Measurements from ENCODE around the gene KANK4.
"Not testable (repeated sequence)": the region's sequence is repeated elsewhere in the genome, so short reads cannot be mapped to it uniquely, and the experiment has no call there.

KANK4 gene

GRCh38 chr1:62269851-62270495, 49.3 kb downstream of the KANK4 start:
- peak in 1 of 2 donors; percentile 28 for DNase-seq

GRCh38 chr1:62269439-62269838, 49.8 kb downstream of the KANK4 start:
- DNase-seq = no peak

DNA sequence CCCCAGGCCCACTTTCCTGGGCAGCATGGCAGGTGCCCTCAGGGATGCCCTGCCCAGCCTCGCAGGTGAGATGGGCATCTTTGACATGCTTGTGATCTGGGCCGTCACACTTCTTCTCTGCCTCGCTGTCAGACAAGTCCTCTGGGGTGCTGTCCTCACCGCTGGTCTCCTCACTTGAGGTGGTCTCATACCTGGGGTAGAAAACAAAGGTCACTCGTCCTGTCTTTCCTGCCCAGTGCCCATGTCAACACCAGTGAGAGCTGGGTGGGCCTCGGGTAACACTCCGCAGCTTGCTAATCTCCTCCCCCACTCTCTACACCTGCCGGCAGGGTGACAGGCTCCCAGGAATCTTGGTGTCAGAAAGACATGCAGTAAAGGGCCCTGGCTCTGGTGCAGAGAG, 50.9 kb downstream of the KANK4 start:
- no peak for DNase-seq

DNA sequence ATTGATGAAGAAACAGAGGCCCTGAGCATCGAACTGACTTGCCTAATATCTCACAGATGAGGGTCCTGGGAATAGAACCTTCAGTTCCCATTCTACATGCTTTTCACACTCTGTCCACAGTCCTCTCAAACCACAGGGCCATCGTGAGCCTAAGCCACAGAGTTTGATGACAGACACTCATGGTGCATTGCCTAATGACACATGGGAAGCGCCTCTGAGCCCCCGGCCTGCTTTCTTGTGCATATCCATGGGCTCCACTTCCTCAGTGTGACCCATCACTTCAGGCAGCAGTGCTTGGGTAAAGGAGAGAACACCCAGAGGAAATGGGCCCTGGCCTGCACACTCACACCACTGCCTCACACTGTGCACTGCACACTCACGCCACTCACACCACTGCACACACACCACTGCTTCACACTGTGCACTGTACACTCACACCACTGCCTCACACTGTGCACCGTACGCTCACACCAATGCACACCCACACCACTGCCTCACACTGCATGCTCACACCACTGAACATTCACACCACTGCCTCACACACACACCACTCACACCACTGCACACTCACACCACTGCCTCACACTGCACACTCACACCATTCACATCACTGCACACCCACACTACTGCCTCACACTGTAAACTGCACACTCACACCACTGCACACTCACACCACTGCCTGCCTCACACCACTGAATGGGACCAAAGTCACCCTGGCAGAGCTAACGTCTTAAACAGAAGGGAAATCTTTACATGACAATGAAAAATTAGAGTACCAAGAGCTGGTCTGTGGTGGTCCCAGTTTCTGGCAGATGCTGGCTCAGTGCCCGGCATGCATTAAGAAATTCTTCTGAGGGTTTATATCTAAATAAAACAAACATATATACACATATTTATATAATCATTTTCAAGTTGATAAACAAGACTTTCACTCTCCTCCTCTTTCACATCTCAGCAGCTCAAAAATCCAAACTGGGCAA, 53.0 kb downstream of the KANK4 start:
- peak in 1 of 2 donors; percentile 34 for DNase-seq

- DNase-seq = peak in 1 of 2 donors; percentile 31
These were observed 55.4 kb downstream of the KANK4 start for GRCh38 chr1:62263814-62264353.

DNA sequence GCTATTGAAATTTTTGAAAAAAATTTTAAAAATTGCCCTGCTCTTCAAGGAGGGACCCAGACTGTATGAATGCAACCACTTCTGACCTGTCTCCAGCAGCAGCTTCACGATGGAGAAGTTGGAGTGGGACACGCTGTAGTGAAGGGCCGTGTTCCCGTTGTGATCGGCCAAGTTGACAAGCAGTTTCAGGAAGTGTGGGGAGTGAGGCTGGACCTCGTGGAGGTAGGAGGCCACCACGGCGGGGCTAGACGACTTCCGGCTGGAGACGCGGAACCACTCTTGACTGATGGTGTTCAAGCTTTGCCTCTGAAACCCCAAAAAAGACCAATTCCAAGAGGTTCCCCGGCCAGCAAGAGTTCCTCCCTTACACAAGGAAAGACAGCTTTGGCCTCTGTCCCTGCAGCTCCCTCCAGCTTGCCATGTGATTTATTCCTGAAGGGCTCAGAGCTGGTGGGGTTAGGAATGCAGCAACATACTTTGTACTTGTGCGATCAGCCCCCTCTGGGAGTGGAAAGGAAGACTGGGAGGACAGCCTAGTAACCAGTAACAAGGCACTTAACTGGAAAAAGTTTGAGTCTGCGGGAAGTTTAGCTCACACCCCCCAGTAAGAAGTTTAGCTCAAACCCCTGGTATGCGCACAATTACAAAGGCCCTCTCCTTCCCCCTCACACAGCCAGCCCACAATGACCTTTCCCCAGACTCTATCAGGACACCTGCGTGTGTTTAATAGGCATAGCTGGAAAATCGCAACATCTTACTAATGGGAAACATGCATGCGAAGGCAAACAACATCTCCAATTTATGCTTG, 56.0 kb downstream of the KANK4 start:
- DNase-seq = peak; percentile 7 to 38

DNA sequence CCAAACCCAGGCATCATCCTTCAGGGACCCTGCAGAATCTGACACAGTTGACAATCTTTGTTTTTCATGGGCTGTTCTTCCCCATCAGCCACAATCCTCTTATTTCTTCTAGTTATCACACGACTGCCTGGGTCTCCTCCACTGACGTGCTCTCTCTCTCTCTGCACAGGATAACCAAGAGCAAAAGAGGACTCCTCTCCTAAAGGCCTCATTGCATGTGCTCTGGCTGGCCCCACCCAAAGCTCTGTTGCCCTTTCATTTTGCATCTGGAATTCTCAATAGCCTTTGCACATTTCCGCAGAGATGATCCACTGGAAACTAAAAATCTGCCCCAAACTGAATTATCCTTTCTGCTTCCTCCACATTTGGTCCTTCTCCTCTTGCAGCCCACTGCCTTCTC, 58.5 kb downstream of the KANK4 start:
- DNase-seq = no peak

GRCh38 chr1:62259551-62259950, 59.7 kb downstream of the KANK4 start:
- no peak for DNase-seq

- no peak for DNase-seq
These were observed 69.0 kb downstream of the KANK4 start for GRCh38 chr1:62250126-62250726.

- DNase-seq = no peak
These were observed 71.7 kb downstream of the KANK4 start for GRCh38 chr1:62247391-62248168.

- no peak for DNase-seq
These were observed 74.0 kb downstream of the KANK4 start for GRCh38 chr1:62245201-62245600.

GRCh38 chr1:62244380-62244779, 74.9 kb downstream of the KANK4 start:
- not testable (repeated sequence) for DNase-seq

- DNase-seq = no peak
These were observed 77.7 kb downstream of the KANK4 start for GRCh38 chr1:62241371-62242131.

GRCh38 chr1:62240651-62241370, 78.4 kb downstream of the KANK4 start:
- no peak for DNase-seq

- DNase-seq = not testable (repeated sequence)
These were observed 79.4 kb downstream of the KANK4 start for GRCh38 chr1:62239652-62240403.

- DNase-seq = no peak
These were observed 80.7 kb downstream of the KANK4 start for GRCh38 chr1:62238507-62238906.

GRCh38 chr1:62237950-62238374, 81.3 kb downstream of the KANK4 start:
- no peak for DNase-seq

DNA sequence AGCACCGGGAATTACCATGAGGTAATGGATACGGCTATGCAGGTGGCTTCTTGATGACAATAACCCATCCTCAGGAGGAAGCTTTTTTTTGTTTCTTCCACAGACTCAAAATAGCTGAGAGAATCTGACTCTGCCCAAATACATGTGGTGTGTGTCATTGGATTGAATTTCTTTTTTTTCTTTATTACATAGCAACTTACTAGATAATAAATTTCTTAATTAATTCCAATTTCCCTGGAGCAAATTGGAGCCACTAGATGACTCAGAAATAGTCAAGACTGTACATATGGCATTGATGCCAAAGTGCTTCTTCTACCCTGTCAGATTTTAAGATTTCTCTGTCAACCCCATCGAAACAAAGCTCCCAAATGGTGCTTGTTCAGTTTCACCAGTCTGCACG, 81.9 kb downstream of the KANK4 start:
- no peak for DNase-seq

- no peak for DNase-seq
These were observed 83.7 kb downstream of the KANK4 start for GRCh38 chr1:62235576-62235975.

Measured in inflammatory macrophage treated with lipopolysaccharide for 1 hour (primary cell).